ENCODE measurements around the gene SLX4IP. TPM values are rescaled to one million over a fixed set of nuclear protein-coding genes. Genes with fewer than 3 reads are reported as not detected.

The SLX4IP gene
- total and polyA plus RNA-seq, 2 of the 13 experiments (the other 11 are each of a cell fraction or from before 2014, with no cell fraction given), result 3.6 to 7.3 TPM

GRCh38 chr20:10524034-10524476, 89.0 kb downstream of the SLX4IP start:
- no peaks in the 10 kb centered on the region for H3K9me3 ChIP-seq (ENCODE audit: low read length)
- H3K27me3 ChIP-seq (ENCODE audit: control insufficient read depth in 1 of 2, insufficient read depth in 2 of 2, low read length in 2 of 2), result no peaks in the 10 kb centered on the region
- no peaks in the 10 kb centered on the region for H3K79me2 ChIP-seq (ENCODE audit: insufficient read depth, low read length)
- peaks cover 0 to 1% of the 10 kb centered on the region in 2 experiments; a peak in 1 of 5 replicates for H3K36me3 ChIP-seq (replicated peaks in 1 of 2; ENCODE audit: control insufficient read depth in 1 of 2, insufficient read depth in 2 of 2, low read length in 2 of 2)
- WGBS (ENCODE audit: low lambda C conversion rate), result 95% methylated on average over 10 of the region's 10 CpGs
- H3K4me3 ChIP-seq (replicated peaks in 1 of 3; ENCODE audit: insufficient read depth in 1 of 3, low read depth in 2 of 3, low read length in 3 of 3), result no peak overlapping the region
- no peak for DNase-seq (ENCODE audit: low spot score)
- H4K20me1 ChIP-seq (ENCODE audit: insufficient read depth, low read length), result no peaks in the 10 kb centered on the region
- H3K27ac ChIP-seq (ENCODE audit: extremely low read length, insufficient read depth, low read length), result no peak overlapping the region
- no peak for ATAC-seq
- FAIRE-seq, result no peak
- BruUV-seq (replicated peaks), result no TSS peak
- POLR2A ChIA-PET, result no interaction called here
- H3K4me2 ChIP-seq (ENCODE audit: low read depth, low read length), result no peak overlapping the region
- CTCF ChIA-PET (ENCODE audit: low intra/inter-chr PET ratio, low total read pairs), result no interaction called here
- in situ Hi-C loops (cut with HindIII; ENCODE audit: extremely low pct_ligation_motif_present, low pct_unique_long_range_greater_than_20kb), result no loop called here
- intact Hi-C loops (cut with micrococcal nuclease; ENCODE audit: unreplicated experiment), result no loop called here
- TF ChIP-seq ATF4 (CRISPR knock-in tag; IDR thresholded peaks at IDR 0.05), result no peak
- TF ChIP-seq ZNF782 (CRISPR knock-in tag; IDR thresholded peaks at IDR 0.05; ENCODE audit: borderline replicate concordance), result no peak
- no peak for TF ChIP-seq AHR (CRISPR knock-in tag; IDR thresholded peaks at IDR 0.05)
- no peak for TF ChIP-seq ZNF407 (CRISPR knock-in tag; IDR thresholded peaks at IDR 0.05; ENCODE audit: not compliant biosample characterization)
- no peak for TF ChIP-seq ZNF275 (CRISPR knock-in tag; IDR thresholded peaks at IDR 0.05; ENCODE audit: borderline replicate concordance)
- no peak for TF ChIP-seq KDM3A (CRISPR knock-in tag; IDR thresholded peaks at IDR 0.05; ENCODE audit: low read depth)
- no peak for TF ChIP-seq SALL1 (CRISPR knock-in tag; IDR thresholded peaks at IDR 0.05)
- TF ChIP-seq DZIP1 (CRISPR knock-in tag; IDR thresholded peaks at IDR 0.05), result no peak
- TF ChIP-seq NR2C2 (CRISPR knock-in tag; IDR thresholded peaks at IDR 0.05; ENCODE audit: borderline replicate concordance), result no peak
- TF ChIP-seq GATAD2A (CRISPR knock-in tag; IDR thresholded peaks at IDR 0.05), result no peak
- no peak overlapping the region for H2AFZ ChIP-seq (ENCODE audit: low read length)
- H3K4me1 ChIP-seq (ENCODE audit: insufficient read depth, low read length), result no peaks in the 10 kb centered on the region
- no peak overlapping the region for H3K9ac ChIP-seq (ENCODE audit: insufficient read depth, low read depth, low read length)
